HL-60 (cell line): ENCODE data around the gene SAG.

ENCODE experiments used
- DNase-seq, 2 experiments: peaks; one replicate each; pipeline ENCODE4 v3.0.0-alpha.2; 2010 to 2020; ENCODE audit warnings: low read depth in 1 of 2, low spot score in 1 of 2
- H3K27ac ChIP-seq: fragments of 250-450 bp; sonication (Bioruptor Pico); replicated peaks from 2 replicates; pipeline ENCODE4 v1.5.1; 2020; ENCODE audit warnings: mild to moderate bottlenecking, moderate library complexity
- H3K27me3 ChIP-seq: fragments of 250-450 bp; sonication (Bioruptor Pico); 2 replicates; pipeline ENCODE4 v1.5.1; 2021; ENCODE audit warnings: mild to moderate bottlenecking, moderate library complexity; ENCODE audit not compliant: insufficient read depth, poor library complexity, severe bottlenecking
- H3K4me3 ChIP-seq: replicated peaks from 2 replicates; pipeline ENCODE4 v1.5.1; 2011; ENCODE audit warnings: mild to moderate bottlenecking, control low read depth, low read length; ENCODE audit not compliant: insufficient read depth
- GABPA ChIP-seq: IDR thresholded peaks from 2 replicates; pipeline ENCODE4 v1.6.1; 2012; ENCODE audit warnings: low read depth
- POLR2AphosphoS5 ChIP-seq: IDR thresholded peaks from 2 replicates; pipeline ENCODE4 v1.6.1; 2012; ENCODE audit warnings: low read depth
- SPI1 ChIP-seq: IDR thresholded peaks from 2 replicates; pipeline ENCODE4 v1.6.1; 2012; ENCODE audit warnings: low read depth, mild to moderate bottlenecking, borderline replicate concordance
- TF ChIP-seq, protein P1 (sequence below): IDR thresholded peaks from 2 replicates; pipeline ENCODE4 v1.6.1; 2012; ENCODE audit warnings: low read depth; ENCODE audit not compliant: insufficient replicate concordance
- TF ChIP-seq, protein P2 (sequence below): IDR thresholded peaks from one replicate; pipeline ENCODE4 v1.5.1; 2011; ENCODE audit warnings: low read length, control low read depth, inconsistent platforms; ENCODE audit not compliant: insufficient read depth

The SAG gene

DNA sequence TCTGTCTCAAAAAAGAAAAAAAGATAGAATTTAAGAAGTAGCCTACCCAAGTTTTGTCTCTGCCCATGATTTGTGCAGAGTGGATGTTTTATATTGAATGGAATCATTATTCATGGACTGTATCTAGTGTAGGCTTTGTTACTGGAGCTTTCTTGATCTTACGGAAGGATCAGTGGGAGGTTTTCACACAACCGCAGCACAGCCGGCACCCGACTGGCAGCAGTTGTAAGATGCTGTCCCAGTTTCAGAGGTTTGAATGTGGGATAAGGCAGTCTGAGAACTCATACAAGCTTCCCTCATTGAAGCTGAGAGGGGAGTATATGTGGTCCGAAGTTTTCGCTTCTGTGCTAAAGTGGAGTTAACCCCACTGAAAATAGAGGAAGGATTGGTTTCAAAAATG, 19.7 kb upstream of the SAG start:
- Histone ChIP-seq H3K27me3 (no peaks in the 10 kb centered on the region), H3K4me3 (no peak overlapping the region), H3K27ac (no peak overlapping the region)
- DNase-seq: no peak
- TF ChIP-seq POLR2AphosphoS5 (no peak), GABPA (no peak), SPI1 (no peak)
- TF ChIP-seq, protein P1, sequence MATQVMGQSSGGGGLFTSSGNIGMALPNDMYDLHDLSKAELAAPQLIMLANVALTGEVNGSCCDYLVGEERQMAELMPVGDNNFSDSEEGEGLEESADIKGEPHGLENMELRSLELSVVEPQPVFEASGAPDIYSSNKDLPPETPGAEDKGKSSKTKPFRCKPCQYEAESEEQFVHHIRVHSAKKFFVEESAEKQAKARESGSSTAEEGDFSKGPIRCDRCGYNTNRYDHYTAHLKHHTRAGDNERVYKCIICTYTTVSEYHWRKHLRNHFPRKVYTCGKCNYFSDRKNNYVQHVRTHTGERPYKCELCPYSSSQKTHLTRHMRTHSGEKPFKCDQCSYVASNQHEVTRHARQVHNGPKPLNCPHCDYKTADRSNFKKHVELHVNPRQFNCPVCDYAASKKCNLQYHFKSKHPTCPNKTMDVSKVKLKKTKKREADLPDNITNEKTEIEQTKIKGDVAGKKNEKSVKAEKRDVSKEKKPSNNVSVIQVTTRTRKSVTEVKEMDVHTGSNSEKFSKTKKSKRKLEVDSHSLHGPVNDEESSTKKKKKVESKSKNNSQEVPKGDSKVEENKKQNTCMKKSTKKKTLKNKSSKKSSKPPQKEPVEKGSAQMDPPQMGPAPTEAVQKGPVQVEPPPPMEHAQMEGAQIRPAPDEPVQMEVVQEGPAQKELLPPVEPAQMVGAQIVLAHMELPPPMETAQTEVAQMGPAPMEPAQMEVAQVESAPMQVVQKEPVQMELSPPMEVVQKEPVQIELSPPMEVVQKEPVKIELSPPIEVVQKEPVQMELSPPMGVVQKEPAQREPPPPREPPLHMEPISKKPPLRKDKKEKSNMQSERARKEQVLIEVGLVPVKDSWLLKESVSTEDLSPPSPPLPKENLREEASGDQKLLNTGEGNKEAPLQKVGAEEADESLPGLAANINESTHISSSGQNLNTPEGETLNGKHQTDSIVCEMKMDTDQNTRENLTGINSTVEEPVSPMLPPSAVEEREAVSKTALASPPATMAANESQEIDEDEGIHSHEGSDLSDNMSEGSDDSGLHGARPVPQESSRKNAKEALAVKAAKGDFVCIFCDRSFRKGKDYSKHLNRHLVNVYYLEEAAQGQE: no peak
- TF ChIP-seq, protein P2, sequence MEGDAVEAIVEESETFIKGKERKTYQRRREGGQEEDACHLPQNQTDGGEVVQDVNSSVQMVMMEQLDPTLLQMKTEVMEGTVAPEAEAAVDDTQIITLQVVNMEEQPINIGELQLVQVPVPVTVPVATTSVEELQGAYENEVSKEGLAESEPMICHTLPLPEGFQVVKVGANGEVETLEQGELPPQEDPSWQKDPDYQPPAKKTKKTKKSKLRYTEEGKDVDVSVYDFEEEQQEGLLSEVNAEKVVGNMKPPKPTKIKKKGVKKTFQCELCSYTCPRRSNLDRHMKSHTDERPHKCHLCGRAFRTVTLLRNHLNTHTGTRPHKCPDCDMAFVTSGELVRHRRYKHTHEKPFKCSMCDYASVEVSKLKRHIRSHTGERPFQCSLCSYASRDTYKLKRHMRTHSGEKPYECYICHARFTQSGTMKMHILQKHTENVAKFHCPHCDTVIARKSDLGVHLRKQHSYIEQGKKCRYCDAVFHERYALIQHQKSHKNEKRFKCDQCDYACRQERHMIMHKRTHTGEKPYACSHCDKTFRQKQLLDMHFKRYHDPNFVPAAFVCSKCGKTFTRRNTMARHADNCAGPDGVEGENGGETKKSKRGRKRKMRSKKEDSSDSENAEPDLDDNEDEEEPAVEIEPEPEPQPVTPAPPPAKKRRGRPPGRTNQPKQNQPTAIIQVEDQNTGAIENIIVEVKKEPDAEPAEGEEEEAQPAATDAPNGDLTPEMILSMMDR: no peak

DNA sequence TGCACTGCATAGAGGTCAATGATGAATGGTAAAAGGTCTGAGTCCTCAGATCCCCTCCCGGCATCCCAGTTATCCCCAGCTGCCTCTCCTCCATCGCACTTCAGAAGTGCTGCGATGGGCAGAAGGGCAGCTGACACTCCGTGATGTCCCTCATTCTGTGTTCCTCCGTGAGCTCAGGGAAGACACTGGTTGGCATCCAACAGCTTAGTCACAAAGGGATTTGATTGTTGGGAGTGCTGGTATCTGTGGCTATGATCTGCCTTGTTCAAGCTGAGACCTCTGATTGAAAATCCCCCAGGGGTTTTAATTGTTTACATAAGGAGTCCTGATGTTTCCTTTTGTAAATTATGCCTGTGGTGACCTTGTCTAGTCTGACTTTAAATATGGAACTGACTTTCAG, 19.0 kb upstream of the SAG start:
- no peak overlapping the region for H3K27ac ChIP-seq
- no peak for DNase-seq
- TF ChIP-seq, protein P2: no peak
- TF ChIP-seq, protein P1: no peak
- no peak for TF ChIP-seq POLR2AphosphoS5
- TF ChIP-seq GABPA: no peak
- H3K4me3 ChIP-seq: no peak overlapping the region
- H3K27me3 ChIP-seq: no peaks in the 10 kb centered on the region

DNA sequence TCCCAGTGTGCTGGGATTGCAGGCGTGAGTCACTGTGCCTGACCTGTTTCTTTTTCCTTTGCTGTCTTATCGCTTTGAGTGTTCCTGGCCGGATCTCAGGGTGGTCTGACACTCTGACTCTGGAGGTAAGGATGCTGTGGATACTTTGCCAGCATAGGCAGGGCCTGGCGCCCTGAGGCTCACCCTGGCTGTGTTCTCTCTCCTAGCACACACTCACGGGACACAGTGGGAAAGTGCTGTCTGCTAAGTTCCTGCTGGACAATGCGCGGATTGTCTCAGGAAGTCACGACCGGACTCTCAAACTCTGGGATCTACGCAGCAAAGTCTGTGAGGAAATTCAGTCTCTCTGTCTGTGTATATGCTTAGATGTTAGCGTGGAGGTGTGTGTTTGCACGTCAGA, 18.0 kb upstream of the SAG start:
- no peak for DNase-seq
- TF ChIP-seq, protein P1: no peak
- TF ChIP-seq, protein P2: no peak
- no peak for TF ChIP-seq POLR2AphosphoS5
- TF ChIP-seq GABPA: no peak
- no peak for TF ChIP-seq SPI1
- H3K27me3 ChIP-seq: no peaks in the 10 kb centered on the region
- no peak overlapping the region for H3K4me3 ChIP-seq
- H3K27ac ChIP-seq: no peak overlapping the region
